GM23338 (cell line): ENCODE measurements around the gene SEC14L3.

Experiments used
- EZH2 ChIP-seq: fragments of 200-600 bp; sonication (generic); IDR thresholded peaks from one replicate; pipeline ENCODE4 v1.8.0; 2017; ENCODE audit warnings: antibody characterized with exemption, mild to moderate bottlenecking, low read depth; ENCODE audit not compliant: unreplicated experiment
- EZH2phosphoT487 ChIP-seq: fragments of 200-600 bp; sonication (generic); IDR thresholded peaks from one replicate; pipeline ENCODE4 v1.8.1; 2018; ENCODE audit warnings: antibody characterized with exemption; ENCODE audit not compliant: unreplicated experiment
- POLR2AphosphoS5 ChIP-seq: IDR thresholded peaks from 2 replicates; pipeline ENCODE4 v1.6.1; 2016; ENCODE audit warnings: antibody characterized with exemption, low read depth
- TF ChIP-seq, protein P1 (sequence below), 2 experiments: fragments of 200-600 bp in 1 of 2; sonication (generic) in 1 of 2; conservative IDR thresholded peaks; 2 replicates each; pipeline versions ENCODE4 v1.5.1 to v1.6.1; 2016 to 2017; ENCODE audit warnings: antibody characterized with exemption in 2 of 2, low read depth in 2 of 2, mild to moderate bottlenecking in 2 of 2, moderate library complexity in 1 of 2
- TF ChIP-seq, protein P2 (sequence below): IDR thresholded peaks from one replicate; pipeline ENCODE4 v1.6.1; 2018; ENCODE audit warnings: antibody characterized with exemption; ENCODE audit not compliant: unreplicated experiment

DNA sequence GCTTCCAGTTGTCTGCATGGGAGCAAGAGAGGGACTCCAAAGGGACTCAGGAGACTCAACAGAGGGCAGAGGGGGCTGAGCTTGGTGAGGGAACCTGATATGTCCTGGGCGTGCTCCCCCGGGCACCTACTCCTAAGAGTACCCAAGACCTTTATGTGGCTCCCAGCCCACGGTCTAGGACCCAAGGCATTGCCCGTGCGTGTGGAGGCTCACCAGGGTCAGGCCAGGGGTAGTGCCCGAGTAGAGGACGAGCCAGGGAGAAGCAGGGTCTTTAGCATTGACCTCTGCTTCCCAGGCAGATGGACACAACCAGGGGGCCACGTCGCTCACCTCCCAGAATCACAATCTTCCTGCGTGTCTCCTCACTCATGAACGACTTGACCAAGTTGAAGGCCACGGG, 20.3 kb upstream of the SEC14L3 start:
- TF ChIP-seq, protein P1, sequence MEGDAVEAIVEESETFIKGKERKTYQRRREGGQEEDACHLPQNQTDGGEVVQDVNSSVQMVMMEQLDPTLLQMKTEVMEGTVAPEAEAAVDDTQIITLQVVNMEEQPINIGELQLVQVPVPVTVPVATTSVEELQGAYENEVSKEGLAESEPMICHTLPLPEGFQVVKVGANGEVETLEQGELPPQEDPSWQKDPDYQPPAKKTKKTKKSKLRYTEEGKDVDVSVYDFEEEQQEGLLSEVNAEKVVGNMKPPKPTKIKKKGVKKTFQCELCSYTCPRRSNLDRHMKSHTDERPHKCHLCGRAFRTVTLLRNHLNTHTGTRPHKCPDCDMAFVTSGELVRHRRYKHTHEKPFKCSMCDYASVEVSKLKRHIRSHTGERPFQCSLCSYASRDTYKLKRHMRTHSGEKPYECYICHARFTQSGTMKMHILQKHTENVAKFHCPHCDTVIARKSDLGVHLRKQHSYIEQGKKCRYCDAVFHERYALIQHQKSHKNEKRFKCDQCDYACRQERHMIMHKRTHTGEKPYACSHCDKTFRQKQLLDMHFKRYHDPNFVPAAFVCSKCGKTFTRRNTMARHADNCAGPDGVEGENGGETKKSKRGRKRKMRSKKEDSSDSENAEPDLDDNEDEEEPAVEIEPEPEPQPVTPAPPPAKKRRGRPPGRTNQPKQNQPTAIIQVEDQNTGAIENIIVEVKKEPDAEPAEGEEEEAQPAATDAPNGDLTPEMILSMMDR (conservative IDR thresholded peaks at IDR 0.05; ENCODE audit: low read depth in 2 of 2), result no peak
- no peak for TF ChIP-seq EZH2
- TF ChIP-seq EZH2phosphoT487, result no peak
- no peak for TF ChIP-seq POLR2AphosphoS5
- TF ChIP-seq, protein P2, sequence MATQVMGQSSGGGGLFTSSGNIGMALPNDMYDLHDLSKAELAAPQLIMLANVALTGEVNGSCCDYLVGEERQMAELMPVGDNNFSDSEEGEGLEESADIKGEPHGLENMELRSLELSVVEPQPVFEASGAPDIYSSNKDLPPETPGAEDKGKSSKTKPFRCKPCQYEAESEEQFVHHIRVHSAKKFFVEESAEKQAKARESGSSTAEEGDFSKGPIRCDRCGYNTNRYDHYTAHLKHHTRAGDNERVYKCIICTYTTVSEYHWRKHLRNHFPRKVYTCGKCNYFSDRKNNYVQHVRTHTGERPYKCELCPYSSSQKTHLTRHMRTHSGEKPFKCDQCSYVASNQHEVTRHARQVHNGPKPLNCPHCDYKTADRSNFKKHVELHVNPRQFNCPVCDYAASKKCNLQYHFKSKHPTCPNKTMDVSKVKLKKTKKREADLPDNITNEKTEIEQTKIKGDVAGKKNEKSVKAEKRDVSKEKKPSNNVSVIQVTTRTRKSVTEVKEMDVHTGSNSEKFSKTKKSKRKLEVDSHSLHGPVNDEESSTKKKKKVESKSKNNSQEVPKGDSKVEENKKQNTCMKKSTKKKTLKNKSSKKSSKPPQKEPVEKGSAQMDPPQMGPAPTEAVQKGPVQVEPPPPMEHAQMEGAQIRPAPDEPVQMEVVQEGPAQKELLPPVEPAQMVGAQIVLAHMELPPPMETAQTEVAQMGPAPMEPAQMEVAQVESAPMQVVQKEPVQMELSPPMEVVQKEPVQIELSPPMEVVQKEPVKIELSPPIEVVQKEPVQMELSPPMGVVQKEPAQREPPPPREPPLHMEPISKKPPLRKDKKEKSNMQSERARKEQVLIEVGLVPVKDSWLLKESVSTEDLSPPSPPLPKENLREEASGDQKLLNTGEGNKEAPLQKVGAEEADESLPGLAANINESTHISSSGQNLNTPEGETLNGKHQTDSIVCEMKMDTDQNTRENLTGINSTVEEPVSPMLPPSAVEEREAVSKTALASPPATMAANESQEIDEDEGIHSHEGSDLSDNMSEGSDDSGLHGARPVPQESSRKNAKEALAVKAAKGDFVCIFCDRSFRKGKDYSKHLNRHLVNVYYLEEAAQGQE, result no peak
